HCEC 1CT (cell line): ENCODE results near the gene GPI.
"Not testable (repeated sequence)": the region's sequence is repeated elsewhere in the genome, so short reads cannot be mapped to it uniquely, and the experiment has no call there.

Source experiments
- DNase-seq: peaks from one replicate; pipeline ENCODE4 v3.0.0-alpha.2; 2017

Gene GPI

GRCh38 chr19:34368338-34368737 lies 3.3 kb downstream of the GPI start:
- no peak for DNase-seq

- DNase-seq = not testable (repeated sequence)
Measured at GRCh38 chr19:34369166-34369565, 4.2 kb downstream of the GPI start.

GRCh38 chr19:34370117-34370516 lies 5.1 kb downstream of the GPI start:
- DNase-seq = no peak

- DNase-seq = no peak
Measured at GRCh38 chr19:34370983-34371382, 6.0 kb downstream of the GPI start.

GRCh38 chr19:34373601-34374288 lies 8.7 kb downstream of the GPI start:
- DNase-seq = no peak

GRCh38 chr19:34375598-34375997 lies 10.6 kb downstream of the GPI start:
- peak; percentile 7 for DNase-seq

GRCh38 chr19:34380639-34381241 lies 15.7 kb downstream of the GPI start:
- no peak for DNase-seq

- DNase-seq = no peak
Measured at GRCh38 chr19:34381399-34382251, 16.6 kb downstream of the GPI start.

- no peak for DNase-seq
Measured at GRCh38 chr19:34382471-34382870, 17.5 kb downstream of the GPI start.

- DNase-seq = no peak
Measured at GRCh38 chr19:34383599-34383998, 18.6 kb downstream of the GPI start.

GRCh38 chr19:34386645-34387445 lies 21.8 kb downstream of the GPI start:
- no peak for DNase-seq

- no peak for DNase-seq
Measured at GRCh38 chr19:34387446-34387810, 22.4 kb downstream of the GPI start.

- DNase-seq = not testable (repeated sequence)
Measured at GRCh38 chr19:34388745-34389144, 23.7 kb downstream of the GPI start.

- no peak for DNase-seq
Measured at GRCh38 chr19:34391813-34392212, 26.8 kb downstream of the GPI start.

- DNase-seq = no peak
Measured at GRCh38 chr19:34393031-34393430, 28.0 kb downstream of the GPI start.

- DNase-seq = no peak
Measured at GRCh38 chr19:34393629-34394028, 28.6 kb downstream of the GPI start.

- no peak for DNase-seq
Measured at GRCh38 chr19:34397853-34398252, 32.9 kb downstream of the GPI start.

- DNase-seq = no peak
Measured at GRCh38 chr19:34399886-34400285, 34.9 kb downstream of the GPI start.

GRCh38 chr19:34400844-34401243 lies 35.8 kb downstream of the GPI start:
- not testable (repeated sequence) for DNase-seq

- DNase-seq = no peak
Measured at GRCh38 chr19:34402074-34402600, 37.1 kb downstream of the GPI start.

- no peak for DNase-seq
Measured at GRCh38 chr19:34403784-34404108, 38.8 kb downstream of the GPI start.

GRCh38 chr19:34404109-34404909 lies 39.3 kb downstream of the GPI start, which contains the start of gene PDCD2L:
PDCD2L (plus strand) TSS chr19:34404399; CDS start chr19:34404431, 32 bp downstream.
- DNase-seq = peak; percentile 78
